Measurements from ENCODE around the gene TAF7L.
"Not testable (repeated sequence)": the region's sequence is repeated elsewhere in the genome, so short reads cannot be mapped to it uniquely, and the experiment has no call there.

The TAF7L gene, protein sequence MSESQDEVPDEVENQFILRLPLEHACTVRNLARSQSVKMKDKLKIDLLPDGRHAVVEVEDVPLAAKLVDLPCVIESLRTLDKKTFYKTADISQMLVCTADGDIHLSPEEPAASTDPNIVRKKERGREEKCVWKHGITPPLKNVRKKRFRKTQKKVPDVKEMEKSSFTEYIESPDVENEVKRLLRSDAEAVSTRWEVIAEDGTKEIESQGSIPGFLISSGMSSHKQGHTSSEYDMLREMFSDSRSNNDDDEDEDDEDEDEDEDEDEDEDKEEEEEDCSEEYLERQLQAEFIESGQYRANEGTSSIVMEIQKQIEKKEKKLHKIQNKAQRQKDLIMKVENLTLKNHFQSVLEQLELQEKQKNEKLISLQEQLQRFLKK

GRCh38 chrX:101290957-101291603, at the start of gene TAF7L:
Gene TAF7L (minus strand): TSS chrX:101291334. CDS start chrX:101287543, 3,791 bp downstream.
- peaks cover 35% of the 10 kb centered on the region for H3K9me3 Mint-ChIP-seq
- H3K36me3 Mint-ChIP-seq (ENCODE audit: low read depth): peaks cover 8% of the 10 kb centered on the region
- H3K27ac Mint-ChIP-seq: no peak within 1 kb of the TSS
- no peak within 1 kb of the TSS for H3K4me3 Mint-ChIP-seq
- no peak for TF ChIP-seq CTCF (IDR thresholded peaks at IDR 0.05)
- no peak for DNase-seq
- no peaks in the 10 kb centered on the region for H3K4me1 Mint-ChIP-seq
- H3K27me3 Mint-ChIP-seq (ENCODE audit: low read depth, poor library complexity): no peaks in the 10 kb centered on the region

DNA sequence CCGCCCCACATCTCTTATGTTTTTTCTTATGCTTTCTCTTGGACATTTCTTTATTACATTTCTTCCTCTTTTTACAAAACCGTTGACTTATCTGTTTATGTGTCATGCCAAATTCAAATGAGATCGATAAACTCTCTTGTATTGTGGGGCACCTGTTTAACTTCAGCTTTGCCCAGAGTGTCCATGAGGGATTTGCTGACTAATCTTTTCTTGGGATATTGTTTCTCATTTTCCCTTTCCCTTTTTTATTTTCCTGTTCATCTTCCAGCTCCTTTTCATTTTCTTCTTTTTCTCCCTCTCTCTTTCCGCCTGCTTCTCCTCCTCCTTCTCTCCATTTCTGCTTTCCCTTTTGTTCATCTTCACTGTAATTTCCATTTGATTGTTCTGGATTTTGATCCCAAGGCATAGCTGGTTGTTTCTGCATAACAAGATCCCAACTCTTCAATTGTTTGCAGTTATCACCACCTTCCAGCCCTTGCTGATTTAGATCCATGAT, 46.7 kb upstream of the TAF7L start:
- no peaks in the 10 kb centered on the region for H3K4me1 Mint-ChIP-seq
- no peak for TF ChIP-seq CTCF (IDR thresholded peaks at IDR 0.05)
- H3K9me3 Mint-ChIP-seq: peaks cover 71% of the 10 kb centered on the region
- DNase-seq: no peak
- no peak overlapping the region for H3K4me3 Mint-ChIP-seq
- no peaks in the 10 kb centered on the region for H3K27me3 Mint-ChIP-seq (ENCODE audit: low read depth, poor library complexity)
- peaks cover 20% of the 10 kb centered on the region for H3K36me3 Mint-ChIP-seq (ENCODE audit: low read depth)
- no peak overlapping the region for H3K27ac Mint-ChIP-seq

DNA sequence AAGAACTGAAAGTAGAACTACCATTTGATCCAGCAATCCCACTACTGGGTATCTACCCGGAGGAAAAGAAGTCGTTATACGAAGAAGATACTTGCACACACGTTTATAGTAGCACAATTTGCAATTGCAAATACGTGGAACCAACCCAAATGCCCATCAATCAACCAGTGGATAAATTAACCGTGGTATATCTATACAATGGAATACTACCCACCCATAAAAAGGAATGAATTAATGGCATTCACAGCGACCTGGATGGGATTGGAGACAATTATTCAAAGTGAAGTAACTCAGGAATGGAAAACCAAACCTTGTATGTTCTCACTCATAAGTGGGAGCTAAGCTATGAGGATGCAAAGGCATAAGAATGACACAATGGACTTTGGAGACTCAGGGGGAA, 43.2 kb upstream of the TAF7L start:
- H3K4me1 Mint-ChIP-seq; H3K27me3 Mint-ChIP-seq (ENCODE audit: low read depth, poor library complexity); H3K4me3 Mint-ChIP-seq; DNase-seq; H3K27ac Mint-ChIP-seq: not testable (repeated sequence)
- H3K9me3 Mint-ChIP-seq: peaks cover 81% of the 10 kb centered on the region
- H3K36me3 Mint-ChIP-seq (ENCODE audit: low read depth): peaks cover 16% of the 10 kb centered on the region

DNA sequence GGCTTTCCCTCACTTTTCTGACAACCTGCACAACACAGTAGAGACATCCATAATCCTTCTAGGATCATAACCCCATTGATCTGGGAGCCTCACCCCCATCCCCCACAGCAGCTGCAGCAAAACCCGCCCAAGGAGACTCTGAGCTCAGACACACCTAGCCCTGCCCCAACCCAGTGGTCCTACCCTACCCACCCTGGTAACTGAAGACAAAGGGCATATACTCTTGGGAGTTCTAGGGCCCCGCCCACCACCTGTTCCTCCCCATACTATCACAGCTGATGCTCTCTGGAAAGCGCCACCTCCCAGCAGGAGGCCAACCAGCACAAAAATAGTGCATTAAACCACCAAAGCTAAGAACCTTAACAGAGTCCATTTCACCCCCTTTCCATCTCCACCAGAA, 35.5 kb upstream of the TAF7L start:
- DNase-seq; H3K36me3 Mint-ChIP-seq (ENCODE audit: low read depth); H3K27ac Mint-ChIP-seq; H3K27me3 Mint-ChIP-seq (ENCODE audit: low read depth, poor library complexity); H3K4me1 Mint-ChIP-seq; H3K4me3 Mint-ChIP-seq: not testable (repeated sequence)
- H3K9me3 Mint-ChIP-seq: peaks cover 62% of the 10 kb centered on the region

GRCh38 chrX:101303790-101304189, 12.7 kb upstream of the TAF7L start:
- no peak for DNase-seq
- no peak overlapping the region for H3K4me3 Mint-ChIP-seq
- H3K36me3 Mint-ChIP-seq (ENCODE audit: low read depth): no peaks in the 10 kb centered on the region
- no peak for TF ChIP-seq CTCF (IDR thresholded peaks at IDR 0.05)
- H3K27me3 Mint-ChIP-seq (ENCODE audit: low read depth, poor library complexity): peaks cover 10% of the 10 kb centered on the region
- H3K9me3 Mint-ChIP-seq: peaks cover 54% of the 10 kb centered on the region
- no peaks in the 10 kb centered on the region for H3K4me1 Mint-ChIP-seq
- H3K27ac Mint-ChIP-seq: no peak overlapping the region

DNA sequence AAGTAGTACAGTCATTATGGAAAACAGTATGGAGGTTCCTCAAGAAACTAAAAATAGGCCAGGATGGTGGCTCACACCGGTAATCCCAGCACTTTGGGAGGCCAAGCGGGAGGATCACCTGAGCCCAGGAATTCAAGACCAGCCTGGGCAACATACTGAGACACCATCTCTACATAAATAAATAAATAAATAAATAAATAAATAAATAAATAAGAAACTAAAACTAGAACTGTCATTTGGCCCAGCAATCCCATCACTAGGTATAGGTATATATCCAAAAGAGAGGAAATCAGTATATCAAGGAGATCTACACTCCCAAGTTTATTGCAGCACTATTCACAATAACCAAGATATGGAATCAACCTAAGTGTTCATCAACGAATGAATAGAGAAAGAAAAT, 4.5 kb upstream of the TAF7L start:
- peaks cover 36% of the 10 kb centered on the region for H3K9me3 Mint-ChIP-seq
- H3K27me3 Mint-ChIP-seq (ENCODE audit: low read depth, poor library complexity); H3K4me3 Mint-ChIP-seq; H3K36me3 Mint-ChIP-seq (ENCODE audit: low read depth); H3K4me1 Mint-ChIP-seq; DNase-seq; H3K27ac Mint-ChIP-seq: not testable (repeated sequence)

- no peak overlapping the region for H3K27ac Mint-ChIP-seq
- no peak for DNase-seq
- H3K4me3 Mint-ChIP-seq: no peak overlapping the region
- H3K27me3 Mint-ChIP-seq (ENCODE audit: low read depth, poor library complexity): peaks cover 10% of the 10 kb centered on the region
- H3K4me1 Mint-ChIP-seq: no peaks in the 10 kb centered on the region
- H3K36me3 Mint-ChIP-seq (ENCODE audit: low read depth): peaks cover 1% of the 10 kb centered on the region
- H3K9me3 Mint-ChIP-seq: peaks cover 36% of the 10 kb centered on the region
- TF ChIP-seq CTCF (IDR thresholded peaks at IDR 0.05): peak; percentile 39
These were observed 3.7 kb downstream of the TAF7L start for GRCh38 chrX:101287402-101287801.

All from nephron progenitor cell (in vitro differentiated cells).